ENCODE data around the gene CCS. TPM values are rescaled to one million over a fixed set of nuclear protein-coding genes. Genes with fewer than 3 reads are reported as not detected.

The CCS gene
- total RNA-seq, 6 donors from 2014 or later = 24.3 to 82.8 (median 34.0) TPM

DNA sequence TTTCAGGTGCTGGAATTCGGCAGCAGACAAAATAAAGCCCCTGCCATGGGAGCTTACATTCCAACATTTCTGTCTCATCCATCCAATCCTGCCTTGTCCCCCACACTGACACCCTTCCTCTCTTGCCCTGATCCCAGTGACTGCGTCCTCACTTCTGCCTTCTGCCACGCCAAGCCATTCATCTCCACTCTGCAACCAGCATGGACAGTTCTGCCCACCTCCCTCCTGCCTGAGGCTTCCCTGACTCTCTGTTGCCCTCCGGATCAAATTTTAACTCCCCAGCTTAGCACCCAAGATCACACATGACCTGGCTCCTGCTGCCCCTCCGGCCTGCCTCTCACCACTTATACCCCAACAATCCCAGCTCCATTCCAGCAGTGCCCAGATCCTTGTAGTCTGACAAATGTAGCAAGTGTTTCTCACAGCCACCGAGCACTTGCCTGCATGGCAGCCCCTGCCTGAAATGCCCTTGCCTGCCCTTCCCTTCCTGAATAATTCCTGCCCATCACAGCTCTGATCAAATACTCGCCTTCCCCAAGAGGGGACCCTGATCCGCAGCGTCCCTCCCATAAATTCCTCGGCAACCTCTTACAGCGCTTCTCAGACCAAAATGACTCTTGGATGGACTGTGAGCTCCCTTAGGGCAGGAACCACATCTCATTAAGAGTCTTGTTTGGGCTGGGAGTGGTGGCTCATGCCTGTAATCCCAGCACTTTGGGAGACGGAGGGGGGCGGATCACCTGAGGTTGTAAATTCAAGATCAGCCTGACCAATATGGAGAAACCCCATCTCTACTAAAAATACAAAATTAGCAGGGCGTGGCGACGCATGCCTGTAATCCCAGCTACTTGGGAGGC lies 44.0 kb upstream of the CCS start:
- 61 to 68% methylated on average over 16 of the region's 16 CpGs for WGBS, 2 donors
- TF ChIP-seq POLR2A (IDR thresholded peaks at IDR 0.05) (no peak), EP300 (IDR thresholded peaks at IDR 0.05) (no peak), POLR2AphosphoS5 (IDR thresholded peaks at IDR 0.05) (no peak)
- TF ChIP-seq, protein P1, sequence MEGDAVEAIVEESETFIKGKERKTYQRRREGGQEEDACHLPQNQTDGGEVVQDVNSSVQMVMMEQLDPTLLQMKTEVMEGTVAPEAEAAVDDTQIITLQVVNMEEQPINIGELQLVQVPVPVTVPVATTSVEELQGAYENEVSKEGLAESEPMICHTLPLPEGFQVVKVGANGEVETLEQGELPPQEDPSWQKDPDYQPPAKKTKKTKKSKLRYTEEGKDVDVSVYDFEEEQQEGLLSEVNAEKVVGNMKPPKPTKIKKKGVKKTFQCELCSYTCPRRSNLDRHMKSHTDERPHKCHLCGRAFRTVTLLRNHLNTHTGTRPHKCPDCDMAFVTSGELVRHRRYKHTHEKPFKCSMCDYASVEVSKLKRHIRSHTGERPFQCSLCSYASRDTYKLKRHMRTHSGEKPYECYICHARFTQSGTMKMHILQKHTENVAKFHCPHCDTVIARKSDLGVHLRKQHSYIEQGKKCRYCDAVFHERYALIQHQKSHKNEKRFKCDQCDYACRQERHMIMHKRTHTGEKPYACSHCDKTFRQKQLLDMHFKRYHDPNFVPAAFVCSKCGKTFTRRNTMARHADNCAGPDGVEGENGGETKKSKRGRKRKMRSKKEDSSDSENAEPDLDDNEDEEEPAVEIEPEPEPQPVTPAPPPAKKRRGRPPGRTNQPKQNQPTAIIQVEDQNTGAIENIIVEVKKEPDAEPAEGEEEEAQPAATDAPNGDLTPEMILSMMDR (IDR thresholded peaks at IDR 0.05) = no peak
- Histone ChIP-seq H3K4me3 (no peak overlapping the region), H3K4me1 (peaks cover 19 to 28% (median 23%) of the 10 kb centered on the region in 4 donors), H3K27ac (no peak overlapping the region), H3K27me3 (no peaks in the 10 kb centered on the region), H3K9me3 (no peaks in the 10 kb centered on the region), H3K36me3 (no peaks in the 10 kb centered on the region)
- ATAC-seq (ENCODE audit: low FRiP score in 2 of 2) = no peak
- no peak for DNase-seq

DNA sequence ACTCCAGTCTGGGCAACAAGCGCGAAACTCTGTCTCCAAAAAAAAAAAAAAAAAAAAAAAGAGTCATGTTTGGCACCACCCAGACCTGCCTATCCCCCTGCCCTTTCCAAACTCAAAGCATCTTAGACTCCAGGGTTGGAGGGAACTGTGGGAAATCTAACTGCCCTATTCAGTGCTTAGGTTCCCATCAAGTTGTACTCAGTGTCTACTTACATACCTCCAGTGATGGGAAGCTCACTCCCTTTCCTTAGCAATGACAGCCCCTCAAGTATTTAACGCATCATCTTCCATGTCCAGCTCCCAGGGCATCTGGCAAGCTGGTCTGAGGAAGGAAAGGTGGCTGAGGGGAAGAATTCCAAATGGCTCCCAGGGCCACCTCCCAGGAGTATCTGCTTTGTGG lies 43.3 kb upstream of the CCS start:
- H3K4me1 ChIP-seq = peaks cover 13 to 21% (median 16%) of the 10 kb centered on the region in 4 donors
- H3K4me3 ChIP-seq = no peak overlapping the region
- WGBS, 2 donors = 84 to 88% methylated on average over 3 of the region's 3 CpGs
- DNase-seq (no peak), ATAC-seq (ENCODE audit: low FRiP score in 2 of 2) (no peak)
- no peak for TF ChIP-seq EP300 (IDR thresholded peaks at IDR 0.05)
- TF ChIP-seq POLR2A (IDR thresholded peaks at IDR 0.05) = no peak
- TF ChIP-seq POLR2AphosphoS5 (IDR thresholded peaks at IDR 0.05) = no peak
- TF ChIP-seq, protein P1 (IDR thresholded peaks at IDR 0.05) = no peak
- H3K36me3 ChIP-seq = no peaks in the 10 kb centered on the region
- H3K9me3 ChIP-seq = no peaks in the 10 kb centered on the region
- H3K27ac ChIP-seq = no peak overlapping the region
- H3K27me3 ChIP-seq = no peaks in the 10 kb centered on the region

DNA sequence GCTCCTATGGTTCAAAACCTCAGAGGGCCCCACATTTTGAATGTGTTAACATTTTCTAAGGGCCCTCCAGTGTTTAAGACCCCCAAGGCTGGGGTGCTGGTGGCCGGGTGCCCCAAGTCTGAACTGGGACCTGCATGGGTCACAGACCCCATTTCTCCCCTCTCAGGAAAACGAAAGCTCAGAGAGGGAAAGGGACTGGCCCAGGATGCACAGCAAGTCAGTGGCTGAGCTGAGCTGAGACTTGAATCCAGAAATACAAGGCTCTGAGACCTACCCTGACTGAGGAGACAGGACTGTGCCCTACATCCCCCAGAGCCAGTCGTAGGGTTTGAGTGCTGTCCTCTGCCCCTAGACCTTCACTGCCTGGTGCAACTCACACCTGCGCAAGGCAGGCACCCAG lies 42.1 kb upstream of the CCS start:
- H3K4me1 ChIP-seq = peaks cover 4 to 11% (median 8%) of the 10 kb centered on the region in 4 donors
- WGBS, 2 donors = 81 to 86% methylated on average over 4 of the region's 4 CpGs

DNA sequence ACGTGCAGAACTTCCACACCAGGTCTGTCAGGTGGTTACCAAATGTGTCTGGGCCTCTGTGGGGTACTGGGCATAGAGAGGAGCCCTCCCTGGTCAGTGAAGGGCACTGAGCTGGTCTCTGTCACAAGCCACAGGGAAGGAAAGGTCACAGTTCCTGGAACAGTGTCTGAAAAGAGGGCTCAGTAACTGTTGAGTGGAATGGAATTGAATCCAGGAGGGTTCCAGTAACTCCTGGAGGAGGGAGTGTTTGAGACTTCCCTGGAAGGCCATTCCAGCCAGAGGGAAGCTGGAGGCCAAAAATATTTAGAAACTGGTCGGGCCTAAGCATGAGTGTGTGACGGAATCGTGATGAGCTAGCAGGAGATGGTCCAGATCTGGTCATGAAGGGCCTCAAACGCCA lies 38.4 kb upstream of the CCS start:
- Histone ChIP-seq H3K4me1 (peaks cover 8 to 10% (median 9%) of the 10 kb centered on the region in 4 donors), H3K4me3 (no peak overlapping the region), H3K27me3 (no peaks in the 10 kb centered on the region), H3K36me3 (no peaks in the 10 kb centered on the region), H3K9me3 (no peaks in the 10 kb centered on the region), H3K27ac (no peak overlapping the region)
- no peak for DNase-seq
- no peak for ATAC-seq (ENCODE audit: low FRiP score in 2 of 2)
- TF ChIP-seq, protein P1 (IDR thresholded peaks at IDR 0.05) = no peak
- no peak for TF ChIP-seq POLR2AphosphoS5 (IDR thresholded peaks at IDR 0.05)
- TF ChIP-seq POLR2A (IDR thresholded peaks at IDR 0.05) = no peak
- no peak for TF ChIP-seq EP300 (IDR thresholded peaks at IDR 0.05)
- WGBS, 2 donors = 76 to 78% methylated on average over 5 of the region's 5 CpGs

More for the DNA sequence above, 42.1 kb upstream of the CCS start:
- Histone ChIP-seq H3K27me3 (no peaks in the 10 kb centered on the region), H3K9me3 (no peaks in the 10 kb centered on the region), H3K36me3 (no peaks in the 10 kb centered on the region), H3K27ac (no peak overlapping the region), H3K4me3 (no peak overlapping the region)
- no peak for DNase-seq
- no peak for ATAC-seq (ENCODE audit: low FRiP score in 2 of 2)
- TF ChIP-seq POLR2A (IDR thresholded peaks at IDR 0.05) (no peak), POLR2AphosphoS5 (IDR thresholded peaks at IDR 0.05) (no peak), EP300 (IDR thresholded peaks at IDR 0.05) (no peak)
- TF ChIP-seq, protein P1 (IDR thresholded peaks at IDR 0.05) = no peak
